ENCODE results near the gene PTPRN.
"Not testable (repeated sequence)": the region's sequence is repeated elsewhere in the genome, so short reads cannot be mapped to it uniquely, and the experiment has no call there.

The PTPRN gene

GRCh38 chr2:219272995-219273394 is 36.2 kb downstream of the PTPRN start:
- no peaks in the 10 kb centered on the region for H3K27me3 Mint-ChIP-seq
- peaks cover 8% of the 10 kb centered on the region for H3K4me1 Mint-ChIP-seq (ENCODE audit: low read depth)
- no peaks in the 10 kb centered on the region for H3K36me3 Mint-ChIP-seq
- no peak overlapping the region for H3K4me3 Mint-ChIP-seq
- H3K9me3 Mint-ChIP-seq (ENCODE audit: low read depth), result no peaks in the 10 kb centered on the region
- H3K27ac Mint-ChIP-seq, result no peak overlapping the region

DNA sequence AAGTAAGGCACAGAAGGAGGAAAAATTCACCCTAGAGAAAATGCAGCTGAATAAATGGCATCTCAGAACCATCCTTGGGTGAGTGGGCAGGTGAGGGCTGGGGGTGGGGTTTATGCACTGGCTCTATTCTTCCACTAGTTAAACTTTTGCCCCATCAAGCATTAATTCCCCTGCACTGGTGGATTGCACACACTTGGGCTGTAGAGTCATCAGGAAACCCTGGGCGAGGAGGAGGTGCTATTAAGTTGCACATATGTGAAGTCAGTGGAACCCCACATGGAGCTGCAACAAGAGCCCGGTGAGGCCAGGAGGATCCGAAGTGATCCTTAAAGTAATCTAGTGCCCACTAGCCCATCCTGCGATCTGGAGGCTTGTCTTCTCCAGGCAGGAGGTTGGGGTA is 36.8 kb downstream of the PTPRN start:
- Mint-ChIP-seq H3K4me1 (ENCODE audit: low read depth) (peaks cover 1% of the 10 kb centered on the region), H3K9me3 (ENCODE audit: low read depth) (no peaks in the 10 kb centered on the region), H3K36me3 (no peaks in the 10 kb centered on the region)

DNA sequence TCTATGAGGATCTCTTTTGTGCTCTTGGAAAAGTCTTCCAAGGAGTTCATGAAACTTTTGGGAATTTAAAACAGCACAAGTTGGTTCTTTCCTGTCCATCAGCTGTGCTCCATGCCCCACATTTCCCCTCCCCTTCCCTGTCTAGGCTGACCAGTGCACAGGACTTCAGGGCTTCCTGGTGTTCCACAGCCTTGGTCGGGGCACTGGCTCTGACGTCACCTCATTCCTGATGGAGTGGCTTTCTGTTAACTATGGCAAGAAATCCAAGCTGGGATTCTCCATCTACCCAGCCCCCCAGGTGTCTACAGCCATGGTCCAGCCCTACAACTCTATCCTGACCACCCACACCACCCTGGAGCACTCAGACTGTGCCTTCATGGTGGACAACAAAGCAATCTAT is 38.2 kb downstream of the PTPRN start:
- no peak overlapping the region for H3K4me3 Mint-ChIP-seq
- no peaks in the 10 kb centered on the region for H3K9me3 Mint-ChIP-seq (ENCODE audit: low read depth)
- H3K27me3 Mint-ChIP-seq, result no peaks in the 10 kb centered on the region
- no peak overlapping the region for H3K27ac Mint-ChIP-seq
- H3K36me3 Mint-ChIP-seq, result no peaks in the 10 kb centered on the region
- H3K4me1 Mint-ChIP-seq (ENCODE audit: low read depth), result no peaks in the 10 kb centered on the region

More for the DNA sequence above, 36.8 kb downstream of the PTPRN start:
- H3K27ac Mint-ChIP-seq, result no peak overlapping the region
- no peaks in the 10 kb centered on the region for H3K27me3 Mint-ChIP-seq
- H3K4me3 Mint-ChIP-seq, result no peak overlapping the region

DNA sequence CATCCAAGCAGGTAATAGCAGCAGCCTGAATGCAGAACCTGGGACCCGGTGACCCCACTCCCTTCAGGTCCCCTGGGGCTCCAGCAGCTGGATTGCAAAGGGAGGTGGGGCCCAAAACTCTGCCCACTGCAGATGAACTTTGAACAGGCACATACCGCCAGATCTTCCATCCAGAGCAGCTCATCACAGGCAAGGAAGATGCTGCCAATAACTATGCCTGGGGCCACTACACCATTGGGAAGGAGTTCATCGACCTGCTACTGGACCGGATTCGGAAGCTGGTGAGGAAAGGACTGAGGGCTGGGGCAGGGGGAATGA is 39.2 kb downstream of the PTPRN start:
- Mint-ChIP-seq H3K27ac (no peak overlapping the region), H3K4me3 (no peak overlapping the region), H3K4me1 (ENCODE audit: low read depth) (no peaks in the 10 kb centered on the region), H3K27me3 (no peaks in the 10 kb centered on the region), H3K9me3 (ENCODE audit: low read depth) (no peaks in the 10 kb centered on the region), H3K36me3 (no peaks in the 10 kb centered on the region)

GRCh38 chr2:219269362-219270054 is 39.7 kb downstream of the PTPRN start:
- H3K4me1 Mint-ChIP-seq (ENCODE audit: low read depth), result no peaks in the 10 kb centered on the region
- H3K27me3 Mint-ChIP-seq, result no peaks in the 10 kb centered on the region
- H3K27ac Mint-ChIP-seq, result no peak overlapping the region
- H3K36me3 Mint-ChIP-seq, result no peaks in the 10 kb centered on the region
- H3K4me3 Mint-ChIP-seq, result no peak overlapping the region
- H3K9me3 Mint-ChIP-seq (ENCODE audit: low read depth), result no peaks in the 10 kb centered on the region

DNA sequence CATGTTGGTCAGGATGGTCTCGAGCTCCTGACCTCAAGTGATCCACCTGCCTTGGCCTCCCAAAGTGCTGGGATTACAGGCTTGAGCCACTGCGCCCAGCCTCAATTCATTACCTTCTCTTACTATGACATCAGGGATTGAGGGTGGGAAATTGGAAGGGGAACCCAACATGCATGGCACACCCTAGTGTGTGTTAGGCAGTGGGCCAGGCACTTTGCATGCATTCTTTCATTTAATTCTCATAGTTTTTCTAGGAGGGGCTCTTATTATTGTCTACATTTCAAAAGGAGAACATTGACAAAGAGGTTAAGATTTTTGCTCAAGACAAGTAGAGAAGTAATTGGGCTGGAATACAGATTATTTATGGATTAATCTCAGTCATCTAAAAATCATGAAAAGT is 40.9 kb downstream of the PTPRN start:
- H3K36me3 Mint-ChIP-seq, result no peaks in the 10 kb centered on the region
- H3K4me3 Mint-ChIP-seq, result no peak overlapping the region
- no peak overlapping the region for H3K27ac Mint-ChIP-seq
- no peaks in the 10 kb centered on the region for H3K27me3 Mint-ChIP-seq
- H3K4me1 Mint-ChIP-seq (ENCODE audit: low read depth), result no peaks in the 10 kb centered on the region
- H3K9me3 Mint-ChIP-seq (ENCODE audit: low read depth), result no peaks in the 10 kb centered on the region

DNA sequence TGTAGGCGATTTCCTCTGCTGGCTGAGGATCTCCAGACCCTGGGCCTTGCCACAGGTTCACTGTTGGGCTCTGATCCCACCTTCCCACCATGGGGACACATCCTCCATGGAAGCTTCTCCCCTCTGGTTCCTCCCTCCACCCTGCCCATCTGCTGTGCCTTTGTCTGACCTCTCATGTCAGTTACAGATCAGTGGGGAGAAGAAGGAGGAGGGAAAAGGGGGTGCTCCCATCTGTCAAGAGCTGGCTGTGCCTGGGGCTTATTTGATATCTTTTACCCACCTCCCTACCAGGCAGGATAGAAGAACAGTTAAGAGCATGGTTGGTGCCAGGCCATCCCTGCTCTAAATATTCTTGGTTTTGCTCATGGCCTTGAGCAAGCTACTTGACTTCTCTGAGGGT is 42.3 kb downstream of the PTPRN start:
- Mint-ChIP-seq H3K36me3 (no peaks in the 10 kb centered on the region), H3K9me3 (ENCODE audit: low read depth) (no peaks in the 10 kb centered on the region), H3K27ac (no peak overlapping the region), H3K4me1 (ENCODE audit: low read depth) (no peaks in the 10 kb centered on the region), H3K4me3 (no peak overlapping the region), H3K27me3 (no peaks in the 10 kb centered on the region)

- H3K4me1 Mint-ChIP-seq (ENCODE audit: low read depth), result peaks cover 6% of the 10 kb centered on the region
- no peaks in the 10 kb centered on the region for H3K9me3 Mint-ChIP-seq (ENCODE audit: low read depth)
- H3K36me3 Mint-ChIP-seq, result no peaks in the 10 kb centered on the region
- H3K27me3 Mint-ChIP-seq, result no peaks in the 10 kb centered on the region
- H3K27ac Mint-ChIP-seq, result no peak overlapping the region
- no peak overlapping the region for H3K4me3 Mint-ChIP-seq
Observed at GRCh38 chr2:219266232-219266631, 43.0 kb downstream of the PTPRN start.

GRCh38 chr2:219261024-219261855 is 48.0 kb downstream of the PTPRN start:
- H3K27me3 Mint-ChIP-seq, result peaks cover 2% of the 10 kb centered on the region
- H3K36me3 Mint-ChIP-seq, result no peaks in the 10 kb centered on the region
- peaks cover 15% of the 10 kb centered on the region for H3K4me1 Mint-ChIP-seq (ENCODE audit: low read depth)
- H3K27ac Mint-ChIP-seq, result no peak overlapping the region
- H3K4me3 Mint-ChIP-seq, result no peak overlapping the region
- no peaks in the 10 kb centered on the region for H3K9me3 Mint-ChIP-seq (ENCODE audit: low read depth)

DNA sequence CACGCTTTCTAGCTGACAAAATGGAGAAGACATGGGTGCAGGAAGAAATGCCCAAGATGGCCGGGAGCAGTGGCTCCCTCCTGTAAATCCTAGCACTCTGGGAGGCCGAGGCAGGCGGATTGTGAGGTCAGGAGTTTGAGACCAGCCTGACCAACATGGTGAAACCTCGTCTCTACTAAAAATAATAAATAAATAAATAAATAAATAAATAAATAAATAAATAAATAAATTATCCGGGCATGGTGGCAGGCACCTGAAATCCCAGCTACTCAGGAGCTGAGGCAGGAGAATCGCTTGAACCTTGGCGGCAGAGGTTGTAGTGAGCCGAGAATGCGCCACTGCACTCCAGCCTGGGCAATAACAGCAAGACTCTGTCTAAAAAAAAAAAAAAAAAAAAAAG is 50.3 kb downstream of the PTPRN start:
- H3K27ac Mint-ChIP-seq; H3K9me3 Mint-ChIP-seq (ENCODE audit: low read depth); H3K36me3 Mint-ChIP-seq; H3K27me3 Mint-ChIP-seq; H3K4me3 Mint-ChIP-seq: not testable (repeated sequence)
- peaks cover 27% of the 10 kb centered on the region for H3K4me1 Mint-ChIP-seq (ENCODE audit: low read depth)

- Mint-ChIP-seq H3K36me3 (peaks cover 3% of the 10 kb centered on the region), H3K9me3 (ENCODE audit: low read depth) (no peaks in the 10 kb centered on the region), H3K27me3 (peaks cover under 1% of the 10 kb centered on the region), H3K4me1 (ENCODE audit: low read depth) (peaks cover 45% of the 10 kb centered on the region), H3K27ac (peak overlapping the region; percentile 95), H3K4me3 (peak overlapping the region; percentile 87)
Observed at GRCh38 chr2:219254590-219255201, 54.5 kb downstream of the PTPRN start.

DNA sequence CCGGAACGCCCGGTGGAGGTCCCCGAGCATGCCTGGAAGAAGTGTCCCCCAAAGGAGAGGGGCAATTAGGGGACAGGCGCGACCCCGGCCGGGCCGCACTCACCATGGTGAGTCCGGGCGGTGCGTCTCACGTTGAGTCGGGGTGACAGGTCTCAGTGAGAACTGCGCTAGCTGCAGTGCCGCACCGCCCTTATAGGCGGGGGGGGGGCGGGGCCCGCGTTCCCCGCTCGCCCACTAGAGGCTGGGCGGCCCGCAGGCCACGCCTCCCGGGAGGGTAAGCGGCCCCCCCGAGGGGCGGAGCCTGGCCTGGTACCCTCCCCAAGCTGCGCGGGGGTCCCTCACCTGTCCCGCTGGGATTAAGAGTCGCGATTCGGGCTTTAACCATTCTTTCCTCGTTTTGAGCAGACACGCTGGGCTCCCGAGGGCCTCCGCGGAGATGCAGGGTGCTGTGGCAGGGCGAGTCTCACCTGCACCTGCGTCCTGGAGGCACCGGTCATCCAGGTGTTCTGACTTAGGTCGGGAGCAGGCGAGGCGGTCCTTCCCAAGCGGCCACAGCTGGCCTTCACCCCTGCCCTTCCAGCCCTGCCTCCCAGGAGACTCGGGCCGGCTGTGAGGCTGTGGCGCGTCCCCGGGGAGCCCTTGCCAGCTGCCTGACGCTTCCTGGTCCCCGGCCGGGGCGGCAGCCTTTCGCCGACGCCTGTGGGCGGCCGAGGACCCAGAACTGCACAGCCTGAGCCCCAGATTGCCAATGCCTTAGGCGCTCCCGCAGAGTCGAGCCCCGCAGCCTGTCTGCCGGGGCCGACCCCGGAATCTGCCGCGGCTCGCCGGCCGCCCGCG is 55.2 kb downstream of the PTPRN start, which contains the start of gene TUBA4A:
TUBA4A (minus strand) TSS at position 166 of the 837 bp plus-strand sequence; CDS start at position 106, 60 bp downstream.
- H3K27ac Mint-ChIP-seq, result peak within 1 kb of the TSS; percentile 95
- no peaks in the 10 kb centered on the region for H3K9me3 Mint-ChIP-seq (ENCODE audit: low read depth)
- peaks cover 49% of the 10 kb centered on the region for H3K4me1 Mint-ChIP-seq (ENCODE audit: low read depth)
- peaks cover 3% of the 10 kb centered on the region for H3K36me3 Mint-ChIP-seq
- no peaks in the 10 kb centered on the region for H3K27me3 Mint-ChIP-seq
- peak within 1 kb of the TSS; percentile 97 for H3K4me3 Mint-ChIP-seq

DNA sequence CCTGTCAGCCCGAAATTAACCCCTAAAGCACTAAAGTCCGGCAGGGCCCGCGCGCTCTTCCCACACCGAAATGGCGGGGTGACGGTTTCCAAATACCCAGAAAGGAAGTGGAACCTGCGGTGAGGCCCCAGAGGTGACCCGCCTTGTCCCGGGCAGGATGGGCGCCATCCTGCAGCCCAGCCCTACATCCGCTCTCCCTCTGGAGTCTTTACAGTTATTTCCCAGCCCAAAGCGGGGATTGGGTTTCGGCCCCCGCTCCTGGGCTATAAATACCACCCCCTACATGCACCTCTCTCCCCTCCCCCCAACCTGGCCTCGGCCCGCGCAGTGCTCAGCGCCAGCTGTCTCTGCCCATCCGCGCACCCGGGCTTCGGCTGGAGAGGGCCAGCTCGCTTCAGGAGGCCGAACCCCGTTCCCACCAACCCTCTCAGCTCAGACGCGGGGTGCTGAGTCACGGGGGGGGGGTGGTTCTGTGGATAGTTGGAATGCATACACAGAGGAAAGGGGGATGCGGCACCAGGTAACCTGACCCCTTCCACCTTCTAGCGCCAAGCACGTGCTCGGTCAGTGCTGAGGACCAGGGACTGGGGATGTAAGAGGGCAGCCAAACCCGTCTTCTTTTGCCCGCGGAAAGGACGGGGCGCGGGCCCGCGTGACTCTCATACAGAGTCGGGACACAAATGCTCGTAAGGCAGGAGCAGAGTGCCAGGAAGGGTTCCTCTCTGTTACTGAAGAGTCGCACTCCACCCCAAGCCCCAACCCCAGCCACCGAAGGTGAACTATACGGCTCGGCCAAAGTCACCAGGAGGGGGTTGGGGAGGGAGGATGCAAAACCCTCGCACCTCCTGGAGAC is 56.1 kb downstream of the PTPRN start, which contains the start of gene TUBA4B:
TUBA4B (plus strand) TSS at position 344 of the 853 bp plus-strand sequence; CDS start at position 509, 165 bp downstream.
- H3K27ac Mint-ChIP-seq, result peak within 1 kb of the TSS; percentile 95
- H3K9me3 Mint-ChIP-seq (ENCODE audit: low read depth), result no peaks in the 10 kb centered on the region
- H3K36me3 Mint-ChIP-seq, result peaks cover 3% of the 10 kb centered on the region
- no peaks in the 10 kb centered on the region for H3K27me3 Mint-ChIP-seq
- peak within 1 kb of the TSS; percentile 97 for H3K4me3 Mint-ChIP-seq
- peaks cover 58% of the 10 kb centered on the region for H3K4me1 Mint-ChIP-seq (ENCODE audit: low read depth)

GRCh38 chr2:219252570-219252899 is 56.7 kb downstream of the PTPRN start:
- Mint-ChIP-seq H3K4me1 (ENCODE audit: low read depth) (peaks cover 64% of the 10 kb centered on the region), H3K27me3 (no peaks in the 10 kb centered on the region), H3K9me3 (ENCODE audit: low read depth) (no peaks in the 10 kb centered on the region), H3K27ac (peak overlapping the region; percentile 91), H3K4me3 (peak overlapping the region; percentile 97), H3K36me3 (peaks cover 3% of the 10 kb centered on the region)
